Spleen (tissue), 11 donors: ENCODE data around the gene STXBP1. TPM values are rescaled to one million over a fixed set of nuclear protein-coding genes. Genes with fewer than 3 reads are reported as not detected.

Experiments
- DNase-seq: peaks from one replicate; pipeline ENCODE4 v3.0.0-alpha.2; 2020
- H3K27ac ChIP-seq, 8 donors: fragments of 200-600 bp; sonication (generic) in 7 of 8; 1 replicate in 4 of 8; 2 replicates in 4 of 8; pipeline versions ENCODE4 v1.5.0 to v1.8.0; 2016 to 2021; ENCODE audit warnings: inconsistent platforms in 4 of 8, mild to moderate bottlenecking in 4 of 8, moderate library complexity in 1 of 8
- H3K27me3 ChIP-seq, 7 donors: fragments of 200-600 bp; sonication (generic) in 6 of 7; replicated peaks in 1 of 7; 1 replicate in 4 of 7; 2 replicates in 3 of 7; pipeline versions ENCODE4 v1.5.0 to v1.8.0; 2016 to 2021; ENCODE audit warnings: inconsistent platforms in 3 of 7, mild to moderate bottlenecking in 1 of 7
- H3K36me3 ChIP-seq, 6 donors: fragments of 200-600 bp; sonication (generic) in 5 of 6; 1 replicate in 4 of 6; 2 replicates in 2 of 6; pipeline versions ENCODE4 v1.5.0 to v1.8.0; 2016 to 2021; ENCODE audit warnings: inconsistent platforms in 2 of 6
- H3K4me1 ChIP-seq, 6 donors: fragments of 200-600 bp; sonication (generic) in 5 of 6; 1 replicate in 3 of 6; 2 replicates in 3 of 6; pipeline versions ENCODE4 v1.5.0 to v1.8.0; 2016 to 2021; ENCODE audit warnings: inconsistent platforms in 3 of 6
- H3K4me3 ChIP-seq, 8 donors: fragments of 200-600 bp; sonication (generic) in 7 of 8; 1 replicate in 4 of 8; 2 replicates in 4 of 8; pipeline versions ENCODE4 v1.5.0 to v1.8.0; 2016 to 2021; ENCODE audit warnings: inconsistent platforms in 4 of 8, mild to moderate bottlenecking in 4 of 8, moderate library complexity in 2 of 8
- H3K9me3 ChIP-seq, 8 donors: fragments of 200-600 bp; sonication (generic) in 7 of 8; 1 replicate in 4 of 8; 2 replicates in 4 of 8; pipeline versions ENCODE4 v1.5.0 to v1.8.0; 2016 to 2021; ENCODE audit warnings: inconsistent platforms in 4 of 8
- CTCF ChIP-seq, 11 experiments: fragments of 200-600 bp in 7 of 11; fragments of 450-650 bp in 4 of 11; sonication (generic) in 4 of 11; IDR thresholded peaks in 8 of 11; conservative IDR thresholded peaks in 3 of 11; 1 replicate in 7 of 11; 2 replicates in 4 of 11; pipeline versions ENCODE4 v1.4.0 to v1.8.0; 2016 to 2021; ENCODE audit warnings: antibody characterized with exemption in 11 of 11, inconsistent platforms in 4 of 11, mild to moderate bottlenecking in 1 of 11
- POLR2A ChIP-seq, 3 donors: fragments of 450-650 bp; IDR thresholded peaks; one replicate each; pipeline ENCODE4 v1.5.1; 2017; ENCODE audit warnings: antibody characterized with exemption in 3 of 3, mild to moderate bottlenecking in 1 of 3
- POLR2AphosphoS5 ChIP-seq, 3 donors: sonication (generic); formaldehyde crosslinking; IDR thresholded peaks; one replicate each; pipeline ENCODE4 v1.5.1; 2017; ENCODE audit warnings: antibody characterized with exemption in 3 of 3
- WGBS, 5 donors: extraction: QIAGEN DNeasy Blood & Tissue Kit in 3 of 5; methylation state at CpG; one replicate each; pipeline versions ENCODE4 v1.1.5 to v1.1.7; 2013 to 2018; 5-methylcytosine and 5-hydroxymethylcytosine counted together
- intact Hi-C: fragments of 100-400 bp; cut with DNase I; formaldehyde crosslinking; loops from one replicate; pipeline ENCODE4 v1.15.0; 2023; ENCODE audit warnings: low total_unique reads
- polyA plus RNA-seq, 3 donors: library from polyadenylated mRNA; stranded (reverse); fragments of 200-250 nt; gene quantifications; one replicate each; pipeline ENCODE4 v1.2.1, GENCODE V29; 2013
- total RNA-seq, 7 donors: library from RNA; depleted of rRNA in 3 of 7; stranded (reverse); fragments of >200 nt in 3 of 7; fragmentation: NEBNext Ultra II Directional in 4 of 7; extraction: Animal tissue kit (Norgen Biotek cat#: 25700) in 4 of 7; gene quantifications; one replicate each; pipeline versions ENCODE4 v1.1.0 to v1.2.1, GENCODE V29; 2016 to 2021
- donor health status: healthy with polysubstance abuse.
- donor health status: DM: no; HTN: no; CAD: no; lungs with moderate emphysema.
- donor health status: DM: no; HTN: no; CAD: no.
- donor health status: Bipolar disorder and iron deficiency.
- donor health status: healthy.
- donor health status: DM: no; HTN: no; CAD: no.
- donor health status: DM: yes; HTN: yes; CAD: no.

The STXBP1 gene
- total and polyA plus RNA-seq, 10 donors = 4.3 to 75.7 (median 31.6) TPM

- intact Hi-C loops = no loop called here
- Histone ChIP-seq H3K27me3 (peaks cover 0 to 7% (median 0%) of the 10 kb centered on the region in 7 donors), H3K27ac (no peak overlapping the region), H3K36me3 (no peaks in the 10 kb centered on the region), H3K4me3 (no peak overlapping the region), H3K4me1 (peaks cover 0 to 7% (median 0%) of the 10 kb centered on the region in 6 donors), H3K9me3 (no peaks in the 10 kb centered on the region)
- DNase-seq = no peak
- TF ChIP-seq POLR2A (IDR thresholded peaks at IDR 0.05) (no peak), CTCF (IDR thresholded peaks at IDR 0.05 in 8 of 11, conservative IDR thresholded peaks at IDR 0.05 in 3 of 11) (no peak), POLR2AphosphoS5 (IDR thresholded peaks at IDR 0.05) (no peak)
- WGBS, 5 donors = 82 to 90% (median 82%) methylated on average over 7 of the region's 7 CpGs
These were observed 12.6 kb upstream of the STXBP1 start for GRCh38 chr9:127599550-127599891.

GRCh38 chr9:127603226-127603625 is 8.9 kb upstream of the STXBP1 start:
- intact Hi-C loops = no loop called here
- WGBS, 5 donors = 86 to 95% (median 93%) methylated on average over 3 of the region's 3 CpGs
- no peak overlapping the region for H3K27ac ChIP-seq
- H3K9me3 ChIP-seq = no peaks in the 10 kb centered on the region
- H3K27me3 ChIP-seq = peaks cover 0 to 19% (median 0%) of the 10 kb centered on the region in 7 donors
- DNase-seq = no peak
- peaks cover 0 to 12% (median 8%) of the 10 kb centered on the region in 6 donors for H3K4me1 ChIP-seq
- TF ChIP-seq POLR2A (IDR thresholded peaks at IDR 0.05) (no peak), CTCF (IDR thresholded peaks at IDR 0.05 in 8 of 11, conservative IDR thresholded peaks at IDR 0.05 in 3 of 11) (no peak), POLR2AphosphoS5 (IDR thresholded peaks at IDR 0.05) (no peak)
- H3K4me3 ChIP-seq = no peak overlapping the region
- H3K36me3 ChIP-seq = no peaks in the 10 kb centered on the region

GRCh38 chr9:127606043-127606442 is 6.0 kb upstream of the STXBP1 start:
- Histone ChIP-seq H3K4me1 (peaks cover 6 to 23% (median 16%) of the 10 kb centered on the region in 6 donors), H3K36me3 (no peaks in the 10 kb centered on the region), H3K27ac (no peak overlapping the region), H3K4me3 (no peak overlapping the region), H3K9me3 (no peaks in the 10 kb centered on the region), H3K27me3 (peaks cover 0 to 47% (median 0%) of the 10 kb centered on the region in 7 donors)
- DNase-seq = no peak
- intact Hi-C loops = no loop called here
- no peak for TF ChIP-seq POLR2AphosphoS5 (IDR thresholded peaks at IDR 0.05)
- no peak for TF ChIP-seq POLR2A (IDR thresholded peaks at IDR 0.05)
- no peak for TF ChIP-seq CTCF (IDR thresholded peaks at IDR 0.05 in 8 of 11, conservative IDR thresholded peaks at IDR 0.05 in 3 of 11)
- WGBS, 5 donors = 76 to 92% (median 80%) methylated on average over 1 of the region's 1 CpG

GRCh38 chr9:127608104-127608966 is 3.7 kb upstream of the STXBP1 start:
- Histone ChIP-seq H3K36me3 (no peaks in the 10 kb centered on the region), H3K4me1 (peaks cover 18 to 42% (median 30%) of the 10 kb centered on the region in 6 donors), H3K27me3 (peaks cover 0 to 61% (median 4%) of the 10 kb centered on the region in 7 donors), H3K4me3 (peak overlapping the region; percentile 30 to 73 (median 44)), H3K27ac (peak overlapping the region in 2 of 8 donors; percentile 27 to 41), H3K9me3 (no peaks in the 10 kb centered on the region)
- intact Hi-C loops = no loop called here
- TF ChIP-seq POLR2A (IDR thresholded peaks at IDR 0.05) (no peak), POLR2AphosphoS5 (IDR thresholded peaks at IDR 0.05) (peak; percentile 57 to 75 (median 67)), CTCF (IDR thresholded peaks at IDR 0.05 in 8 of 11, conservative IDR thresholded peaks at IDR 0.05 in 3 of 11) (no peak)
- 1 to 3% (median 2%) methylated on average over 40 to 55 of the region's 55 CpGs for whole genome bisulfite sequencing, 5 donors
- DNase-seq = peak; percentile 91
